ENCODE data around the gene ABCC12. TPM values are rescaled to one million over a fixed set of nuclear protein-coding genes. Genes with fewer than 3 reads are reported as not detected.
A peak's percentile ranks its signal among the peaks of the same experiment; 100 is the strongest.

Gene ABCC12
- polyA plus RNA-seq, 1 donor = 0.33 TPM

DNA sequence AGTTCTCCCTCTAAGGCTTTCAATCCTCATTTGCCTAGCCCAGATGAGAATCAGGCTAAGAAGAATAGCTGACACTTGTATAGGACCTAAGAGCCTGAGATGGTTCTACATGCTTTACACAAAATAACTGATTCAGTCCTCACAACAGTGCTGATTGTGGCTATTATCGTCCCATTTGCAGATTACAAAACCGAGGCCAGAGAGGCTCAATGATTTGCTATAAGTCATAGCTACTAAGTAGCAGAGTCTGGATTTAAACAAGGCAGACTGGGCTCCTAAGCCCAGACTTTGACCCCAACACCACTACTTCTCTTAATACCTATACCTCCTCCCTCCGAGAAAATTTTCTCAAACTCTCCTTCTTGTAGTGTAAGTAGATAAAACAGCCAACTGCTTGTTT, 23.1 kb downstream of the ABCC12 start:
- no peak for DNase-seq (ENCODE audit: low read depth)

DNA sequence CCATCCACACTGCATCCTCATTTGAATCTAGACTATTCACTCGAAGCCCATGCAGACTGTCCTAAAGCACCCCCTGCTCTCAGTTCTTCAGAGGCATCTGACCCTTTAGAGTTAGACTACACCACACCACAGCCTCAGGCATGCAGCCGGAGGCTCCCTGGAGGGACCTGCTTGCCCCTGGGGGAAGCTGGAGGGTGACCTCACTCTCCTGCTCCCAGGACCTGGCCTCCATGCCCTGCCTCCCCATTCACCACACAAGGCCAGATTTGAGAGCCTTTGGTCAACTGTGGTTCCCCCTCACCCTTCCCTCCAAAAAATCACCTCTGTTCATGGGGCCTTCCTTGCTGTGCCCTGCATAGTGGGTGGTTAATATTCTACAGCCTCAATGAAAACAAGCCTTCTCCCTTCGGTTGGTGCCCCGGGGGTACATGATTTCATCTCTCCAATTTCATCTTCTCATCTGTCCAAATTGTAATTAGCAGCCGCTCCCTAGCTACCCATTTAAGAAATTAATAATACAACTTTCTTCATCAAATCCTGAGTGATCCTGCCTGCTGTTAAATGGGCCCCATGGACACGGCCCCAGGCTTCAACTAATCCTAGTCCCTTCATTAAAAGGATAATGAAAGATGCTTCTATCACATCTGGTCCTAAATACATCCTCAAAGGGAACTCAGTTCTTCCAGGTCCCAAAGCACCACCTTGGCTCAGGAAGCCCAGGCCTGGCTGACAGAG, 24.4 kb downstream of the ABCC12 start:
- DNase-seq (ENCODE audit: low read depth) = no peak

DNA sequence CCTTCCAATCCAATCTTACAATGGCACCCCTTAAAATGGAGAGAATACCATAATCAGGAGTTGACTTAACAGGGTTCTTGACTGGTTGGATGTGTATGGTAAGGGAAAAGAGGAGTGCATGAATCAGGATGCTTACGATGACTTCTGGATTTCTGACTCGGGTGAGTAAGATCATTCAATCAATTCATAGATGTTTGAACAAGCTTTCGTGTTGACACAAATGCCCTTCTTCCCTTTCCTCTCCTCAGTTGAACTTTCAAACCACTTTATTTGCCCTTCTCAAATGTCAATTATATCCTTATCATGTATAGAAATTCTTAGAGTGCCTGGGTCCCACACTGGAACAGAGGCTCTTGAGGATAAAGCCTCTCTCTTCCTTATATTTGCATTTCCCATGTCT, 25.9 kb downstream of the ABCC12 start:
- no peak for DNase-seq (ENCODE audit: low read depth)

DNA sequence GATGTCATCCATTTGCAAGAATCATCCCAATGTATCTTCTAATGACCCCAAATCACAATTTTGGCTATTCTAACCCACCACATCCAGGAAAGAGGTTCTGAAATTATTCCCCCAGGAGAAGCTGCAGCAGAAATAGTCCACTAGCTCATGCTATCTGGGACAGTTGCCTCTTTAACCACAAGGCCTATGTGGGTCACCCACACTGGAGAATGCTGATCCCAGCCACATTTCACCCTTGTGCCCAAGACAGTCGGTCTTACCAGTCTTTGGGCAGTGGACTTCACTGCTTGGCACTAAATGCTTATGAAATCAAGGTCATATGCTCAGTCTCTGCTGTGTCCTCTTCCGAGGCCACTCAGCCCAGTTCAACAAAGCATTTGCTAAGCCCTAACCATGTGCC, 27.0 kb downstream of the ABCC12 start:
- no peak for DNase-seq (ENCODE audit: low read depth)

DNA sequence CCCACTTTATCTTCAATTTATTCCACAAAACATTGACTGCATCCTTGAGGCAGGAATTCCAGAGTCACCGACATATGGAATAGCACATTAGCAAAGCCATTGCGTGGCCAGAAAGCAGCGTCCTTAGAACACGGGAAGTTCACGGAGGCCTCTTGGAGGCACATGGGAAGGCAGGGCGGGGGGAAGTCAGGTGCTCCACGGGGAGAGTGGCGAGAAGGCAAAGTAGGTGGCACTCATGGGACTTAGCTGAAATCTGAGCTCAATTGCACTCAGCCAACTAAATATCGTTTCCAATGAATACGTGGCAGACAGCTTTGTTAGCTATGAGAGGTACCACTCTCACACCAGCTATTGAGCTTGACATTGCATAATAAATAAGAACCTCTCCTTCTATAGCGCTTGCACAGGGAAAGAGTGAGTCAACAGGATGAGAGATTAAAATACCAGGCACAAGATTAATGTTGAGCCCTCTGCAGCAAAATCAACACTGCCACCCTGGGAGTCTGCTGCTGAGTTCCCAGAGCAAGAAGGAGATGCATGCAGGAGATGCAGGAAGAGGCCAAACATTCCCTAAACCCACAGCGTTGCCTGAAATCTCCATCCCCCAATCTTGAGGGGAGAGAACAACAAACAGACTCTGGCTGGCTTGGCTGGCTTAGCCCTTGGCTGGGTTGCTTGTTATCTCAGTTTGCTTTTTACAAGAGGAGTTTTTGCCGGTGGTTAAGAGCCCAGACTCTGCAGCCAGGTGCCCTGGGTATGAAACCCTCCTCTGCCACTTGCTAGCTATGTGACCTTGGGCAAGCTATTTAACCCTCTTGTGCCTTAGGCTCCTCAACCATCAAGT, 28.8 kb downstream of the ABCC12 start:
- DNase-seq (ENCODE audit: low read depth) = no peak

DNA sequence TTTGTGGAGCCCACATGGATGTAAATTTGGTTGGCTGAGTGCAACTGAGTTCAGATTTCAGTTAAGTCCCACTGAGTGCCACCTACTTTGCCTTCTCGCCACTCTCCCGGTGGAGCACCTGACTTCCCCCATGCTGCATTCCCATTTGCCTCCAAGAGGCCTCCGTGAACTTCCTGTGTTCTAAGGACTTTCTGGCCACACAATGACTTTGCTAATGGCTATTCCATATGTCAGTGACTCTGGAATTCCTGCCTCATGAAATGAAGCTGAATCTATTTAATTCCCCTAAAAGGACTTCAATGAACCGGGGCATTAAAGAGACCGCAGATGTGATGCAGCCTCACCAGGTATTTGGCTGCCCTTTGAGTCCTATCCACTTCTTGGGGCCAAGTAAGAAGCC, 29.9 kb downstream of the ABCC12 start:
- peak; percentile 6 for DNase-seq (ENCODE audit: low read depth)

DNA sequence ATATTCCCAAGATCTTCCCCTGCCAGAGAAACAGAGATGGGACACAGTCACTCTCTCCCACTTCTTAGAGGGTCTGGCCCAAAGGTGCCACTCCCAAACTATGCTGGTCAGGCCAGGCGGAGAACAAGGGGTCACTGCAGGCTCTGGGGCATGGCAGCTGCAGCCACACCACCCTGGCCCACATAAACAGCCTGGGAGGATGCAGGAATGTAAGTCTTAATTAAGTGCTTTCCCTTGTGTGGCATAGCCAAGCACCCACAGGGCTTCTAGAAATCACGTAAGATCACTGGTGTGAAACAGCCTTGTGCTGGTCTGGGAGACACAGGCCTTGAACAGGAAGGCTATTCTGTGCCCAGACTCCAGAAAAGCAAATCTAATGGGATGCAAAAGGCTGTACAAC, 31.5 kb downstream of the ABCC12 start:
- no peak for DNase-seq (ENCODE audit: low read depth)

DNA sequence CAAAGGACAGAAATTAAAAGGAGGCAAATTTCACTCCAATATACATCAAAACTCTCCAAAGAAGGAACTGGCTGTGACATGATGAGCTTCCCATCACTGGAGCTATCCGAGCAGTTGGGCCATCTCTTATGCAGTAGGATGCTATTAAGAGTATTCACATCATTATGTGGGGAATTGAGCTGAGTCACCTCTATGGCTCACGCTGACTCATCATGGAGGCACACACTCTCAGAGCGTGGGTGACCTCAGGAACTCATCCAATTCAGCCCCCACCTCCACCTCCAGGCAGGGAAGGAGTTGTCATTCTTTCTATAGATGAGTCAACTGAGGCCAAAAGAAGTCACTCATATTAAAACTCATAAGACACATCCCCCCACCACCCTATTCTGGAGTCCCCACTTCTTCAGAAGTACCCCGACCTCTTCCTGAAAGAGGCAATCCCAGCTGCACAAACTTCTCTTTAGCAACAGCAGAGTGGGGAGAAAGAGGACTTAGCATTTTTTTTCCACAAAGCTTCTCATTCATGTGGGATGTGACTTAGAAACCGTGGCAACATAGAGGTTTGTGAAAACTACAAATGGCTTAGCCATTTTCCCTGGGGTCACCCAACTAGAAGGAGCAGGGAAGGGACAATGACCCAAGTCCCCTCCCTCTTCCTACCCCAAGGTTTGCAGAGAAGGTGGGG, 32.5 kb downstream of the ABCC12 start:
- DNase-seq (ENCODE audit: low read depth) = no peak

DNA sequence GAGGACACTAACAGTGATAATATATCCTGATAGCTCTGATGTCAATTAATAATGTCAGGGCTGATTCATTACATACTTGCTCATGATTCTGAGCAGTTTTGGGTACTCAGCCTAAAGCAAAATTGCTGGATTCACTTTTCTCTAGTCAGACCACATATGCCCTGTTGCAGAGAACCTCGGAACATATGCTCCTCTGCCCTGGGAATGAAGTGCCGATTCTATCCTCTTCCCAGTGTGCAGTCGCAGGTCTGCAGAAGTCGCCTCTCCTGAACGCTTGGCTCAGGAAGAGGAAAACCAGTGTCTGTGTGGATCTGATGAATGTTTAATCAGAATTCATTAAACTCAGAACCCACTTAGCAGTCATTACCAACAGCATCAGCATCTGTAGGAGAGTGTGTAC, 34.5 kb downstream of the ABCC12 start:
- no peak for DNase-seq (ENCODE audit: low read depth)

DNA sequence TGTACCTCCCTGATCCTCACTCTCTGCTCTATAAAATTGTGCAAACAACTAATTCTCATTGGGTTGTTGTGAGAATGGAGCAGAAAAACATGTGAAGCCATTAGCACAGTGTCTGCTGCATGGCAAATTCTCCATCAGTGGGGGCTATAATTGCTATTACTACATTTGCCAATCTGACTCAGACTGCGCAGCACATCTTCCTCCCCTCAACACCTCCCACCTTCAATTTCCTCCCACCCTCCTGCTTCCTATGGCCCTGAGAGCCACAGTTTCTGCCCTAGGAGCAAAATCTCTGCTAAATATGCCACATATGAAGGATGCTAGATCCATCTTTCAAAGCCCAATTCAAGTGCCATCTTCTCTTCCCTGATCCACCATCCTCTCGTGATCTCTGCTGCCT, 37.0 kb downstream of the ABCC12 start:
- DNase-seq (ENCODE audit: low read depth) = no peak

DNA sequence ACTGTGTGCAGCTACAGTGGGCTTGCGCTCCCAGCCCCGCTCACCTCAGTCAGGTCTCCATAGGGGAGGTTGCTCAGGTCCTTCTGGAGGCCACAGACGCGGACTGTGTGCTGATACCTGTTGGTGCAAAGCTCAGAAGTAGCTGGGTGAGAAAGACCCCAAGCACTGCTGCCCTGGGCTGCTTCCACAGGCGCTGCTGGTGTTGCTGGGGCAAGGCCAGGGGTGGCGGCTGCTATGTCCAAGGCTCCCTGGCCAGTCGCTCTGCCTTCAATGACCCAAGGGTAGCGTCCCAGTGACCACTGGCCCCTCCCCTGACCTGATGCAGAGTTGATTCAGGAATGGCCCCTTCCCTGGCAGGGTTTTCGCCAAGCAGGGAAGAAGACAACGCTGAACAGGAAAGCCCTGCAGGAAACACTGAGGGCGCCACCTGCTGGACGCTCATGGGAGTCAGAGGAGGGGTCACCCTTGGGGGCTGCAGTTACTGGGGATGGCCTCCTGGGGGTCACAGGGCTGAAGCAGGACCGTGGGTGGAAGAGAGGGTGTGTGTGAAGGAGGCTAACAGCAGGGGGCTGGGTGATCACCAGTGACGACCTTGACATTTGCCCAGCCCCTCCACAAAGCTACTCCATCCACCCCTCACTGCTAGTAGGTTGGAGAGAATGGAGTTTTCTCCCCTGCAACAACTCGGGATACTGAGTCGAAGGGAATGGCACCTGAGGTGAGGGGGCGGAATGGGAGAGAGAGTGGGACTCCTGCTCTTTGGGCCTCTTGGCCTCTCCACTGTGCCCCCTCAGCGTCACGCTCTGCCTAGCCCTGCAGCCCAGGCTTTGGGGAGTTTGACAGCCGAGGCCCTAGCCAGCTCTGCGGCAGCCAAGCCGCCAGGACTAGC, 38.3 kb downstream of the ABCC12 start:
- DNase-seq (ENCODE audit: low read depth) = no peak

DNA sequence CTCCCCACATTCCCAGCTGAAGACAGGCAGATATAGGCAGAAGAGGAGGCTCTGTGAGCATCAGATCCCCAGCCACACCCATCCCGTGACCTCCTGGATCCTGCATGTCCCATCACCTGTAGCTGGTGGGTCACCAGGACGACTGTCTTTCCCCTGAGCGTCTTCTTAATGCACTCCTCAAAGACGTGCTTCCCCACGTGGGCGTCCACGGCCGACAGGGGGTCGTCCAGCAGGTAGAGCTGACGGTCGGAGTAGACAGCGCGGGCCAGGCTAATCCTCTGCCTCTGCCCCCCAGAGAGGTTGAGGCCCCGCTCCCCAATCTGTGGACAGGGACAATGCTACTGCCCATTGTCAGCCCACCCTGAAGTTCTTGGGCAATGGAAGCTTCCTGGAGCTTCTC, 40.5 kb downstream of the ABCC12 start:
- no peak for DNase-seq (ENCODE audit: low read depth)

DNA sequence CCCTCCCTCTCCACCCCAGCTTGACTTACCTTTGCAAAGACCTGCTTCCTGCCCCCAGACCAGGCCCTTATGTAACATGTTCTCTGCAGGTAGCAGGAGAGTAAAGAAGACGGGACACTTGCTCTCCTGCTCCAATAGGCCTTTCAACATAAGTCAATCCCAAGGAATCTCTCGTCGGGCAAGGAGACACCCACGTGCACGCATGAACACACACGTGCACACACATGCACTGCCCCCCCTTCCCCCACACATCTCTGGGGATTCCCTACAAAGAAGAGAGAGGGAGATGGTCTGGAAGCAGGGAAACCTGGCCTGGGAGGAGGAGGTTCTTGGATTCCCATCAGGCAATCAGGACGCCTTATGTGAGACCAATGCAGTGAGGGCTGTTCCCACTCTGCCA, 41.4 kb downstream of the ABCC12 start:
- DNase-seq (ENCODE audit: low read depth) = no peak

DNA sequence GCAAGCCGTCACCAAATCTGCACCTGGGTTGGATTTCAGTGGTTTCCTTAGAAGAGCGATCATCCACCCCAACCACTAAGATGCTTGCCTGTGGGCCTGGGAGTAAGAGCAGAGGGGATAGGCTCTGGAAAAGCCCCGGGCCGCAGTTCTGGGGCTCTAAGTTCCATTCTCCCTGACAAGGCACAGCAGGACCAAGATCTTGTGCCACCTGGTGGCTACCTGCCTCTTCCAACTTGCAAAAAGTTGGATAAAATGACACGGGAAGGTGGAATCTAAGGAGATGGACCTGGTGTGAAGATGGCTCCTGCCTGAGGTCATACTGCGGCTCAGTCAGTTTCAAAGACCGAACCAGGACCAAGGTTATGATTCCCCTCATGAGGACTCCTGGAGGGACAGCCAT, 42.3 kb downstream of the ABCC12 start:
- no peak for DNase-seq (ENCODE audit: low read depth)

DNA sequence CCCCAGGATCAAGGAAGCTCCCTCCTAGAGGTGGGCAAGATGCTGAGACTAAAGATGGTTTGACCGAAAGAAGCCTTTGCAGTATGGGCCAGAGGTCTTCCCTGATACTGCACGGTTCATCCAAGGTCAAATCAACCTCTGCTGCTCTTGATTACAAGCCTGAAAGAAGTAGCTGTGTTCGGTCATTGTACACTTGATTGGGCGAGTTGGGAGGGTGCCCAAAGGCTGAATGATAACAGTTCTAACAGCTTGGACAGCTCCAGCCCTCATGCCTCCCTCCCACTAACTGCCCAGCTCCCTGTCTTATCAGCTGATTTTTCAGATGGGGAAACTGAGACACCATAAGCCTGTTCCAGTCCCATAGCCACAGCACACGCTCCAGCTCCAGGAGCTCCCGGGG, 42.8 kb downstream of the ABCC12 start:
- DNase-seq (ENCODE audit: low read depth) = no peak

DNA sequence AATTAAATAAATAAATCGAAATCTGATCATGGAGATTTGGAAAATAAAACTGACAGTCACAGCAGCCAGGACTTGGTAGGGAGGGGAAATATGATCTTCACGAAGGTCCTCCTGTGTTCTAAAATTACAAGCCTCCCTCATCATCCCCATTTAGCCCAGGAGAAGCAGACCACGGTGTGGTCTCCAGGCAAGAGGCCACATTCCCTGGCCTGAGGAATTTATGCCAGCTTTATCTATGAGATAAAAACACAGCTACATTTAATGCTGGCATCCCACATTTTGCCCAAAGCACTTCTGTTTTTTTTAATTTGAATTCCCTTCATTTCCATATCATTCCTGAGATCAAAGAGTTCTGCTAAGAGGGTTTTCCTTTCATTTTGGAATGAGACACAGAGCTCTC, 43.2 kb downstream of the ABCC12 start:
- no peak for DNase-seq (ENCODE audit: low read depth)

DNA sequence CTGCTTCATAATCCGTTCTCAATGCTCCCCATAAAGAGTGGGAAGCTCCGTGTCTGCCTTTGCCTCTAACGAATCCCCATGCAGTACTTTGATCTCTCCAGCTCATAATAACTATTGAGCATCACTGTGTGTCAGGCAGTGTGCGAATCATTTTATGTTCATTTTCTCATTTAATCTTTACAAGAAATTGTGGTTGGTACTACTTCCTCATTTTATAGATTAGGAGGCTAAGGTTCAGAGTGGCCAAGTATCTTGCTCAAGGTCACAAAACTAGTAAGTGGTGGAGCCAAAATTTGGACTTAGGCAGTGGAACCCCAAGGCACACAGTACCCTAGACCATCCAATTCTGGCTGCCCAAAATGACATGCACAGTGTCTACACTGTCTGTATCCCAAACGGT, 44.8 kb downstream of the ABCC12 start:
- no peak for DNase-seq (ENCODE audit: low read depth)

DNA sequence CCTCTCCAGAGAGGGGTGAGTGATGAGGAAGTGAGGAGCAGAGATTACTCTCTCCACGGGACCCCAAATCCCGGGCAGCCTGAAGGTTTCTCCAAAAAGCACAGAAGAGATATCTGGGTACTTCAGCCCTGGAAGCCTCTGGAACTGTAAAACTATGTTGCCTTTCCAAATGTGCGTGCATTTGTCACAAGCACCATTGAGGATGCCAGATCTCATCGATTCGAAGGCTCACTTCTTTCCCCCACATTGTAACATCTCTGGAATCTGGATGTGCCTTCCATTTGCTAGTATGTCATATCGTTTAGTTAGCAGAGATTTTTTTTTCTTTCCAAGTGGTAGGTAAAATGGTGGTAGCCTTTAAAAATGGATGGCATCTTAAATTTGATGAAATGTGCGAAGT, 45.8 kb downstream of the ABCC12 start:
- no peak for DNase-seq (ENCODE audit: low read depth)

DNA sequence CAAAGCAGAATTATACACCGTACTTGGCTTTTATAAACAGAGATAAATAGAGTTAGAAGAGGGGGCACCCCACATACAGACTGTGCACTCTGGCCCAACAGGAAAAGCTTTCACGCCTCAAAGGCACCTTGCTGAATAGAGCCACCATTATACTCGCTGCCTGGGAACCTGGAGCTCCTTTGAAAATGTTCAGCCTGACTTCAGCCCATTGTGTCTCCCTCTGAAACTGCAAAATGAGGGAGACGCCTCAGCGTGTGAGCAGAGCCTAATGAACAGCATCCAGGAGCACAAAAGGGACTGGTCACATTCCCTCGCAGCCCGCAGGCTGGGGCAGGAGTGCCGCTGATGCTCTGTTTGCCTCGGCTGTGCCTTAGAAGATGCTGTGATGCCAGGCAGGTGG, 46.3 kb downstream of the ABCC12 start:
- DNase-seq (ENCODE audit: low read depth) = no peak

DNA sequence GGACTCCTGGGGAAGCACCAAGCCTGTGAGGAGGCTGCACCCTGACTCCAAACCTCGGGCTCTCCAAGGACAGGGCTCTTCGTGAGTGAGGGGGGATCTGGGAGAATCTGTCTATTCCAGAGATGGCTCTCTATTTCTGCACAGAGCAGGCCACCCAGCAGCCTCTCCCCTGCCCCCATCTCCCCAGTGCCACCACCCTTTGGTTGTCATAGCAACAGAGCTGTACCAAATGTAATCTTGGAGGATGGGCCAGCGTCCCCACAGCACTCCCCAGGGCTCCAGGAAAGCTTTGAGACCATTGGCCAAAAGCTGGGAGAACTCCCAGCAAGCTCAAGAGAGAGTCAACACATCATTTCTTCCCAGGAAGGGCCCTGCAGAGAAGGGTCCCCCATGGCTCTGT, 49.3 kb downstream of the ABCC12 start:
- DNase-seq (ENCODE audit: low read depth) = no peak

All from forelimb muscle (tissue), 1 donor.